LNCAP (cell line): ENCODE measurements around the gene DFFA.

ENCODE experiments used
- CTCF ChIP-seq: fragments of 450-650 bp; IDR thresholded peaks from 2 replicates; pipeline ENCODE4 v1.5.1; 2017; ENCODE audit warnings: mild to moderate bottlenecking

The DFFA gene

DNA sequence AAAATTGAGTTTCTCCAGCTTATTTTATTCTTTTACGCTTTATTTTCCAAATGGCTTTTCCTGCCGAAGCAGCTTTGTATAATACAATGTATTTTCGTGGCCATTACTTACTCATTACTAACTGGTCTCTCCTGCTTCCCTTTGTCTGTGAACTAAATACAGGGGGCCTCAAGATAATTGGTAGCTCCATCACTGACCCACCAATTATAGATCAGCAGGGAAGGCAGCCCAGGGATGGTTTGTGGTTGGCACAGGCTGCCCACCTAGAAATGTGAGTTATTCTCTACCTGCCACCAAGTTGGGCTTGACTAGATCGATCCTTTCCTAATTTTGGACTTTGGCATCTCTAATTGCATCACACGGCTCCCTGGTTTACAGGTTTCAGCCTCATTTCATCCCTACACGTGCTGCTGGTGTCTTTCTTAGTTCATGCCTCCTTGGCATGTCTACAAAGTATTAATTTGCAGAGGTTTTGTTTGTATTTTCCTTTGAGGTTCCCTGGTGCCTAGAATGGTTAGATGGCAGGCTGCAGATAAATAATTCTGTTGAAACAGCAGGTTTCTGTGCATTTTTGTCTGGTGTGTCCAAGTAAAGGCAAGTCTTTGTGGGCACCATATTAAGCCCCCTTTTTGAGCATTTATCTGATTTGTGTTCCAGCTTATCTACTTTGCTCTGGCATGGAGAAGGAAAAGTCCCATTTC, 37.6 kb upstream of the DFFA start:
- no peak for TF ChIP-seq CTCF

DNA sequence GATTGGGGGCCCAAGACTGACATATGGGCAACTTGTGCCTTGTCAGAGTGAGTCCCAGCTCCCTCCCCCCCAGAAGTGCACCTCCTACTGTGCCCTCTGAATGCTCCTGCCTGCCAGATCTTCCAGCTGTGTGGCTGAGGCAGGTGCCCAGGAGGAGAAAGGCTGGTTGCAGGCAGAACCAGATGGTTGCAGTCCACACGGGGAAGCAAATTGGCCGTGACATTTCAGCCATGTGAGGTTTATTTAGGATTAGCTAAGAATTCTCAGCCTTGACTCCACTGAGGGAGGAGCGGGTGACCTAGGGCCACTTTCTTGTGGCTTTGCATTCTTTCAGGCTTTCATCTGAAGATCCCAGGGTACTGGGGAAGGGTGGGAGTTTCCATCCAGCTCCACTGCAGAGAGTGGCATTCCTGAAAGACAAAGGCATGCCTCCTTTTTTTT, 36.2 kb upstream of the DFFA start:
- no peak for TF ChIP-seq CTCF

DNA sequence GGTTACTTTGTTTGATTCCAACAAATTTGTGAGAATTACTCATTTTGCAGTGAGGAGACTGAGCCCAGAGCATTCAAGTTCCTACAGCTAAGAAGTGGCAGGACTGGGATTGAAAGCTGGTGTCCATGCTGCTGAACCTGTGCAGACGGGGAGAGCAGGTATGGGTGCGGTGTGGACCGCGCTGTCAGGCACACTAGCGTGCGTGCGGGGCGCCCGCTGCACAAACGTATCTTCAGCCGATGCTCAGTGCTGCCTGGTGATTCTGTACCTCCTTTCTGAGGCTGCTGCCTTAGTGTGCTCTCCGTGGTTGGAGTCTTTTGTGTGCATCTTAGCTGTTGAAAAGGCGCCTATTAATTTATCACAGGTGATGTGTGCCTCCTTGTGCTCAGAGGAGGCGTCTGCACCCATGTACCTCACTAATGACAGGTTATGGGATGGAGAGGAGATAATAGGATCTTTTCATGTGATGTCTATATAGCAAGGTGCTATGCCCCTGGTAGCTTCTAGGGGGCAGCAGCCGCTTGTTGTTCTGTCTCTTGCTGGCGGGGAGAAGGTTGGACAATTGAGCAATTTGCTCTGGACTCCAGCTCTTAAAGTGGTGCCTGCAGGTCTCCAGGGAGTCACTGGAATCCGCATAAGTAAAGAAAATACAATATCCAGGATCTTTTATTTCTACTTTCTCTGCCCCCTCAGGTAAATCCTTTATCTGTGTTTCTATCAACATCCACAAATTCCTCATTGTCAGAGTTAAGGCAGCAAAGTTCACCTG, 35.0 kb upstream of the DFFA start:
- TF ChIP-seq CTCF = peak; percentile 92

DNA sequence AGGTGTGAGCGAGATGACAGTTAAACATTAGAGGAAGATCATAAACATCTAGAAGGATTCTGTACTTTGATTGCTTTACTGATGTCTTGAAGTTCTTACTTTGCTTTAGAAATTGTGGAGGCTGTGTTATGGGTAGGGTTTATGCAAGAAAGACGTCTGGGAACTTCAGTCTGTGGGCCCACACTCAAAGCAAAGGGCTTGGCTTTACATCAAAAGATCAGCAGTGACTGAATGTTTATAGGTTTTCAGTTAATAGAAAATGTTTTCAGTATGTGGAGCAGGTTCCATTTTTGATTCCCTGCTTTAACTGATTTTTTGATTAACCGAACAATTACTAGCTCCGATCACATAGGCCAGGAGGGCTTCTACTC, 34.3 kb upstream of the DFFA start:
- TF ChIP-seq CTCF = no peak

- no peak for TF ChIP-seq CTCF
Observed at GRCh38 chr1:10504249-10504648, 31.9 kb upstream of the DFFA start.

- TF ChIP-seq CTCF = no peak
Observed at GRCh38 chr1:10502206-10502605, 29.9 kb upstream of the DFFA start.

DNA sequence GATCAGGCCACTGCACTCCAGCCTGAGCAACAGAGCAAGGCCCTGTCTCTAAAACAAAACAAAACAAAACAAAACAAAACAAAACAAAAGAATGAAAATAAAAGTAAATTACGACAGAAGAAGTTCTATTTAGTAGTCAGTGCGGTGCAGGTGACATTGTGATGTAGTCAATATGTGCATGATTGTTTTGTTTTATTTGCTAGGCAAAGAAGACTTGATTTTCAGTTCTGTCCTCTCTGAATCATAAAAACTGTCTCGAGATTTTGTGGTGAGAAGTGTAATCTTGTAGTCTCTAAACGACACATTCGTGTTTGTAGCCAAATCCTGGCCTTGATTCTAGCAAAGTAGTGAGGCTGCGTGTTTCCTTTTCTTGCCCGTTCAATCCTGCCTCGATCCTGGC, 25.9 kb upstream of the DFFA start:
- TF ChIP-seq CTCF = no peak
